Activated gamma-delta T cell (primary cell): ENCODE results near the gene CABP2.
"Not testable (repeated sequence)": the region's sequence is repeated elsewhere in the genome, so short reads cannot be mapped to it uniquely, and the experiment has no call there.

Source experiments
- DNase-seq: peaks from one replicate; lab custom pipeline; 2025; lab: John Stamatoyannopoulos, UW

The CABP2 gene

DNA sequence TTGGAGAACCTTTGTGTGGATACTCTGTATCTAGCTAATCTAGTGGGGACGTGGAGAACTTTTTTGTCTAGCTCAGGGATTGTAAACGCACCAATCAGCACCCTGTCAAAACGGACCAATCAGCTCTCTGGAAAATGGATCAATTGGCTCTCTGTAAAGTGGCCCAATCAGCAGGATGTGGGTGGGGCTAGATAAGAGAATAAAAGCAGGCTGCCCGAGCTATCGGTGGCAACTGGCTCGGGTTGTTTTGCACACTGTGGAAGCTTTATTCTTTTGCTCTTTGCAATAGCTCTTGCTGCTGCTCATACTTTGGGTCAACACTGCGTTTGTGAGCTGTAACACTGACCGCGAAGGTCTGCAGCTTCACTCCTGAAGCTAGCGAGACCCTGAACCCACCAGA, 46.6 kb downstream of the CABP2 start:
- DNase-seq: not testable (repeated sequence)

DNA sequence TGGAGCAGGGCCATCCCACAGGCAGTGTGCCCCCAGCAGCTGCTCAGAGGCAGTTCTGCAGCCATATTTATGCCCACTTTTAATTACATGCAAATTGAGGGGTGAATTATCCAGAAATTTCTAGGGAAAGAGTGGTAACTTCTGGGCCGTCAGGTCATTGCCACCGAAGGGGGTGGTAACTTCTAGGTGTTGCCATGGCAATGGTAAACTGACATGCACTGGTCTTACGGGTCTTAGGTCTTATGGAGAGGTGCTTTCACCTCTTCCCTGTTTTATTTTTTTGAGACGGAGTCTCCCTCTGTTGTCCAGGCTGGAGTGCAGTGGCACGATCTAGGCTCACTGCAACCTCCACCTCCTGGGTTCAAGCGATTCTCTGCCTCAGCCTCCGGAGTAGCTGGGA, 50.4 kb downstream of the CABP2 start:
- DNase-seq: no peak

DNA sequence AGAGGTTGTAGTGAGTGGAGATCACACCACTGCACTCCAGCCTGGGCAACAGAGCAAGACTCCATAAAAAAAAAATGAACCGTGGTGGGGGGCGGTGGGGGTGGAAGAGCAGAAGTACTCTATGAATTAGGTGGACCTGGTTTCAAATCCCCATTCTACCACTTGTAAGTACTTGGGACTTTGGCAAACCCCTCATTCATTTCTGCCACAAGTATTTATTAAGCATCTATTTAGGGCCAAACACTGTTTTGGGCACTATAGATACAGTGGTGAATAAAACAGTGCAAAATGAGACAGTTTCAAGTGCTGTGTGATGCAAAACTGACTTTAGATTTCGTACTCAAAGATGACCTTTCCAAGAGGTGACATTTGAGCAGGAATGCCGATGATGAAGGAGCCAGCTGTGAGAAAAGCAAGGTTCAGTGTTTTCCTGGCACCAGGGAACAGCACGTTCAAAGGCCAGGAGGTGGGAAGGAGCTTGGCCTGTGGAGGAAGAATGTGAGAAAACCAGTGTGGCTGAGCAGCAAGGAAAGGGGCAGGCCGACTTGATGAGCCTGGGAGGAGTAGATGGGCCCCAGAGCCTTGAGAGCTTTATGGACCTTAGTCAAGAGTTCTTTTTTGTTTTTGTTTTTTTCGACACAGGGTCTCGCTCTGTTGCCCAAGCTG, 52.8 kb downstream of the CABP2 start:
- DNase-seq: no peak

DNA sequence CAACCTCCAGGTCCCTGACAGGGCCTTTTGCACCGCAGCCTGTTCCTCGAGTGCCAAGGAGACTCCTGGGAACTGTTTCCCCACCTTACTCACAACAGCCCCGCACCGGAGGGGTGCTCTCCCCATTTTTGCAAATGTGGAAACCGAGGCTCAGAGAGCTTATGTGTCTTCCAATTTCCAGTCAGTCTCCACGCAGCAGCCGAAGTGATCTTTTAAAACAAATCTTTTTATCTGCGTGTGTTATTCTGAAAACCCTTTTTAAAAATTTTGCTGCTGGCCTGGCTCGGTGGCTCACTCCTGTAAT, 53.8 kb downstream of the CABP2 start:
- no peak for DNase-seq
